Loucy (cell line): ENCODE results near the gene CNTN4.

ENCODE experiments used
- EZH2phosphoT487 ChIP-seq: fragments of 200-600 bp; IDR thresholded peaks from 2 replicates; pipeline ENCODE4 v1.6.1; 2018; ENCODE audit warnings: antibody characterized with exemption, mild to moderate bottlenecking, moderate library complexity, borderline replicate concordance
- TF ChIP-seq, protein P1 (sequence below): fragments of 200-600 bp; sonication (generic); conservative IDR thresholded peaks from 2 replicates; pipeline ENCODE4 v1.5.1; 2014; ENCODE audit warnings: mild to moderate bottlenecking, antibody characterized with exemption, low read length

DNA sequence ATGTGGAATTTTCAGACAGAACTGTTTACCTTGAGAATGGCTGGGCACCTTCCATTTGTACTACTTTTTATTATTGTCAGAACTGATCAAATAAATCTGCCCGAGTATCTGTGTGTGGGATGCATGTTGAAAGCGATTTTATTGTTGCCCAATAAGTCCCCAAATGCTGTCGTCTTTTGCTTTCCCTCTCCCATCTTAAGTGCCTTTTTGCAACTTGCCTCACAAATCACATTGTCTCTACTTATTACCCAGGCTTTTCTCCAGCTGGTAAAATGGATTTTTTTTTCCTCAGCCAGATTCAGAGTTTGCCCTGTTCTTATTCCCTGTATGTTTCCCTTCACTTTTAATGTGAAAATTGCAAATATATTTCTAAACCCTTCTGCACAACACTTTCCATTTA, 163.1 kb downstream of the CNTN4 start:
- TF ChIP-seq, protein P1, sequence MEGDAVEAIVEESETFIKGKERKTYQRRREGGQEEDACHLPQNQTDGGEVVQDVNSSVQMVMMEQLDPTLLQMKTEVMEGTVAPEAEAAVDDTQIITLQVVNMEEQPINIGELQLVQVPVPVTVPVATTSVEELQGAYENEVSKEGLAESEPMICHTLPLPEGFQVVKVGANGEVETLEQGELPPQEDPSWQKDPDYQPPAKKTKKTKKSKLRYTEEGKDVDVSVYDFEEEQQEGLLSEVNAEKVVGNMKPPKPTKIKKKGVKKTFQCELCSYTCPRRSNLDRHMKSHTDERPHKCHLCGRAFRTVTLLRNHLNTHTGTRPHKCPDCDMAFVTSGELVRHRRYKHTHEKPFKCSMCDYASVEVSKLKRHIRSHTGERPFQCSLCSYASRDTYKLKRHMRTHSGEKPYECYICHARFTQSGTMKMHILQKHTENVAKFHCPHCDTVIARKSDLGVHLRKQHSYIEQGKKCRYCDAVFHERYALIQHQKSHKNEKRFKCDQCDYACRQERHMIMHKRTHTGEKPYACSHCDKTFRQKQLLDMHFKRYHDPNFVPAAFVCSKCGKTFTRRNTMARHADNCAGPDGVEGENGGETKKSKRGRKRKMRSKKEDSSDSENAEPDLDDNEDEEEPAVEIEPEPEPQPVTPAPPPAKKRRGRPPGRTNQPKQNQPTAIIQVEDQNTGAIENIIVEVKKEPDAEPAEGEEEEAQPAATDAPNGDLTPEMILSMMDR, result no peak
- TF ChIP-seq EZH2phosphoT487, result no peak
